OCI-LY3 (cell line): Measurements from ENCODE around the gene OBSCN.

Experiments used
- H2AFZ ChIP-seq: fragments of 200-600, 300-600 bp; shearing (Covaris generic); 2 replicates; pipeline ENCODE4 v1.6.0; 2014; ENCODE audit warnings: antibody characterized with exemption, low read depth, low read length
- H3K27ac ChIP-seq: fragments of 200-600, 300-600 bp; sonication (generic); 2 replicates; pipeline ENCODE4 v1.5.1; 2014; ENCODE audit warnings: mild to moderate bottlenecking, low read length, moderate library complexity, mixed read lengths
- H3K27me3 ChIP-seq: fragments of 200-600, 300-600 bp; sonication (generic); 2 replicates; pipeline ENCODE4 v1.6.1; 2014; ENCODE audit warnings: low read depth, low read length, mixed read lengths
- H3K36me3 ChIP-seq: fragments of 200-600, 300-600 bp; sonication (generic); replicated peaks from 2 replicates; pipeline ENCODE3; 2014; ENCODE audit warnings: low read depth, low read length, mixed read lengths
- H3K4me1 ChIP-seq: fragments of 300-600, 200-600 bp; sonication (generic); 2 replicates; pipeline ENCODE4 v1.6.1; 2014; ENCODE audit warnings: low read length, mixed read lengths
- H3K4me2 ChIP-seq: fragments of 200-600, 300-600 bp; sonication (generic); 2 replicates; pipeline ENCODE4 v1.6.1; 2014; ENCODE audit warnings: low read length, mixed read lengths
- H3K4me3 ChIP-seq: fragments of 300-600, 200-600 bp; sonication (generic); 2 replicates; pipeline ENCODE4 v1.5.1; 2014; ENCODE audit warnings: antibody characterized with exemption, mild to moderate bottlenecking, low read length, moderate library complexity
- H3K79me2 ChIP-seq: fragments of 300-600, 200-600 bp; shearing (Covaris generic); 2 replicates; pipeline ENCODE4 v1.6.1; 2014; ENCODE audit warnings: mild to moderate bottlenecking, low read length, mixed read lengths
- H3K9ac ChIP-seq: fragments of 300-600, 200-600 bp; shearing (Covaris generic); 2 replicates; pipeline ENCODE4 v1.6.0; 2014; ENCODE audit warnings: mild to moderate bottlenecking, low read length, moderate library complexity
- H3K9me3 ChIP-seq: fragments of 200-600, 300-600 bp; shearing (Covaris generic); 2 replicates; pipeline ENCODE4 v1.6.1; 2014; ENCODE audit warnings: low read length, mixed read lengths; ENCODE audit not compliant: insufficient read depth
- H4K20me1 ChIP-seq: fragments of 200-600, 300-600 bp; sonication (generic); 2 replicates; pipeline ENCODE4 v1.6.1; 2016; ENCODE audit warnings: low read length, mixed read lengths; ENCODE audit not compliant: insufficient read depth
- CTCF ChIP-seq: fragments of 200-600, 300-600 bp; sonication (generic); IDR thresholded peaks from 2 replicates; pipeline ENCODE4 v1.5.1; 2014; ENCODE audit warnings: antibody characterized with exemption, low read length, low read depth
- EZH2phosphoT487 ChIP-seq: fragments of 200-600 bp; shearing (Covaris generic); IDR thresholded peaks from 2 replicates; pipeline ENCODE4 v1.6.1; 2018; ENCODE audit warnings: antibody characterized with exemption, mixed run types, low read depth

Gene OBSCN

GRCh38 chr1:228376262-228376628 lies 168.4 kb downstream of the OBSCN start:
- no peak overlapping the region for H3K4me3 ChIP-seq
- TF ChIP-seq CTCF (no peak), EZH2phosphoT487 (no peak)
- no peak overlapping the region for H2AFZ ChIP-seq
- no peak overlapping the region for H3K4me2 ChIP-seq
- H3K79me2 ChIP-seq = no peaks in the 10 kb centered on the region
- H4K20me1 ChIP-seq = no peaks in the 10 kb centered on the region
- H3K9ac ChIP-seq = no peak overlapping the region
- no peak overlapping the region for H3K27ac ChIP-seq
- H3K4me1 ChIP-seq = peaks cover 9% of the 10 kb centered on the region
- no peaks in the 10 kb centered on the region for H3K9me3 ChIP-seq
- no peaks in the 10 kb centered on the region for H3K36me3 ChIP-seq
- H3K27me3 ChIP-seq = no peaks in the 10 kb centered on the region

GRCh38 chr1:228376651-228377631 lies 169.1 kb downstream of the OBSCN start:
- no peak overlapping the region for H2AFZ ChIP-seq
- peaks cover 9% of the 10 kb centered on the region for H3K4me1 ChIP-seq
- H3K79me2 ChIP-seq = no peaks in the 10 kb centered on the region
- no peak overlapping the region for H3K9ac ChIP-seq
- H3K36me3 ChIP-seq = no peaks in the 10 kb centered on the region
- TF ChIP-seq EZH2phosphoT487 (no peak), CTCF (no peak)
- H3K27me3 ChIP-seq = no peaks in the 10 kb centered on the region
- H4K20me1 ChIP-seq = no peaks in the 10 kb centered on the region
- no peak overlapping the region for H3K4me2 ChIP-seq
- H3K9me3 ChIP-seq = no peaks in the 10 kb centered on the region
- no peak overlapping the region for H3K27ac ChIP-seq
- no peak overlapping the region for H3K4me3 ChIP-seq

GRCh38 chr1:228377664-228378089 lies 169.8 kb downstream of the OBSCN start:
- Histone ChIP-seq H2AFZ (no peak overlapping the region), H3K4me1 (peaks cover 4% of the 10 kb centered on the region), H3K27ac (no peak overlapping the region), H3K79me2 (no peaks in the 10 kb centered on the region), H4K20me1 (no peaks in the 10 kb centered on the region), H3K27me3 (no peaks in the 10 kb centered on the region), H3K36me3 (no peaks in the 10 kb centered on the region), H3K4me2 (no peak overlapping the region), H3K4me3 (no peak overlapping the region), H3K9ac (no peak overlapping the region), H3K9me3 (no peaks in the 10 kb centered on the region)
- no peak for TF ChIP-seq EZH2phosphoT487
- no peak for TF ChIP-seq CTCF

- Histone ChIP-seq H3K79me2 (no peaks in the 10 kb centered on the region), H3K36me3 (no peaks in the 10 kb centered on the region), H3K27me3 (no peaks in the 10 kb centered on the region), H3K4me1 (no peaks in the 10 kb centered on the region), H3K9me3 (no peaks in the 10 kb centered on the region), H2AFZ (no peak overlapping the region), H3K27ac (no peak overlapping the region), H4K20me1 (no peaks in the 10 kb centered on the region), H3K4me3 (no peak overlapping the region), H3K9ac (no peak overlapping the region), H3K4me2 (no peak overlapping the region)
- TF ChIP-seq CTCF = no peak
- TF ChIP-seq EZH2phosphoT487 = no peak
These were observed 170.4 kb downstream of the OBSCN start for GRCh38 chr1:228378090-228378872.
